Neural cell (in vitro differentiated cells): ENCODE measurements around the gene UROC1. TPM values are rescaled to one million over a fixed set of nuclear protein-coding genes. Genes with fewer than 3 reads are reported as not detected.

Source experiments
- H2AFZ ChIP-seq: fragments of 200-600, 300-800 bp; sonication (generic), shearing (Covaris generic); 2 replicates; pipeline ENCODE4 v1.6.0; 2014; ENCODE audit warnings: low read depth, mild to moderate bottlenecking, antibody characterized with exemption, low read length, moderate library complexity
- H3F3A ChIP-seq: fragments of 200-600 bp; shearing (Covaris generic); 2 replicates; pipeline ENCODE4 v1.6.1; 2016; ENCODE audit warnings: mild to moderate bottlenecking, moderate library complexity, mixed read lengths, antibody characterized with exemption, low read length; ENCODE audit not compliant: insufficient read depth, poor library complexity, severe bottlenecking
- H3K27ac ChIP-seq: fragments of 200-600, 300-800 bp; sonication (generic), shearing (Covaris generic); 2 replicates; pipeline ENCODE4 v1.5.1; 2014; ENCODE audit warnings: mild to moderate bottlenecking, low read length, moderate library complexity
- H3K27me3 ChIP-seq: fragments of 300-800, 200-600 bp; sonication (generic), shearing (Covaris generic); 2 replicates; pipeline ENCODE4 v1.6.0; 2014; ENCODE audit warnings: mild to moderate bottlenecking, low read depth, low read length, moderate library complexity; ENCODE audit not compliant: insufficient read depth
- H3K36me3 ChIP-seq: fragments of 300-800, 200-600 bp; sonication (generic), shearing (Covaris generic); 2 replicates; pipeline ENCODE4 v1.5.1; 2014; ENCODE audit warnings: mild to moderate bottlenecking, antibody characterized with exemption, low read length, moderate library complexity; ENCODE audit not compliant: insufficient read depth
- H3K4me2 ChIP-seq: fragments of 300-800, 200-600 bp; sonication (generic), shearing (Covaris generic); 2 replicates; pipeline ENCODE4 v1.6.0; 2014; ENCODE audit warnings: mild to moderate bottlenecking, low read length
- H3K4me3 ChIP-seq: fragments of 300-800, 200-600 bp; sonication (generic), shearing (Covaris generic); 2 replicates; pipeline ENCODE4 v1.5.1; 2014; ENCODE audit warnings: mild to moderate bottlenecking, low read length, moderate library complexity
- H3K79me2 ChIP-seq: fragments of 200-600 bp; shearing (Covaris generic); replicated peaks from 2 replicates; pipeline ENCODE4 v1.6.0; 2014; ENCODE audit warnings: mild to moderate bottlenecking, low read length, moderate library complexity; ENCODE audit not compliant: insufficient read depth
- H3K9ac ChIP-seq: fragments of 300-800, 200-600 bp; sonication (generic), shearing (Covaris generic); 2 replicates; pipeline ENCODE4 v1.6.1; 2016; ENCODE audit warnings: mild to moderate bottlenecking, low read length, mixed read lengths
- H3K9me2 ChIP-seq: fragments of 200-600 bp; shearing (Covaris generic); 2 replicates; pipeline ENCODE4 v1.6.1; 2016; ENCODE audit warnings: mild to moderate bottlenecking, low read length, mixed read lengths; ENCODE audit not compliant: insufficient read depth
- H3K9me3 ChIP-seq: fragments of 200-600, 300-800 bp; sonication (generic), shearing (Covaris generic); 2 replicates; pipeline ENCODE4 v1.6.1; 2016; ENCODE audit warnings: mild to moderate bottlenecking, mixed run types, low read length, moderate library complexity, mixed read lengths
- H4K20me1 ChIP-seq: fragments of 200-600 bp; shearing (Covaris generic); 2 replicates; pipeline ENCODE4 v1.6.1; 2016; ENCODE audit warnings: mild to moderate bottlenecking, mixed run types; ENCODE audit not compliant: insufficient read depth
- CTCF ChIP-seq: fragments of 450-650 bp; IDR thresholded peaks from 2 replicates; pipeline ENCODE4 v1.5.1; 2014; ENCODE audit warnings: antibody characterized with exemption, mild to moderate bottlenecking, moderate library complexity; ENCODE audit not compliant: poor library complexity, severe bottlenecking
- EP300 ChIP-seq: fragments of 450-650 bp; conservative IDR thresholded peaks from 2 replicates; pipeline ENCODE4 v1.6.1; 2014; ENCODE audit warnings: antibody characterized with exemption, mild to moderate bottlenecking, moderate library complexity; ENCODE audit not compliant: poor library complexity, severe bottlenecking
- EZH2 ChIP-seq: fragments of 200-600, 300-800 bp; shearing (Covaris generic), sonication (generic); IDR thresholded peaks from 2 replicates; pipeline ENCODE4 v1.6.1; 2014; ENCODE audit warnings: antibody characterized with exemption, low read length, borderline replicate concordance, mild to moderate bottlenecking; ENCODE audit not compliant: insufficient read depth, poor library complexity, severe bottlenecking
- MXI1 ChIP-seq: fragments of 450-650 bp; conservative IDR thresholded peaks from 2 replicates; pipeline ENCODE4 v1.6.1; 2014; ENCODE audit warnings: antibody characterized with exemption, mild to moderate bottlenecking; ENCODE audit not compliant: poor library complexity, severe bottlenecking
- POLR2AphosphoS5 ChIP-seq: IDR thresholded peaks from 2 replicates; pipeline ENCODE4 v1.6.1; 2012
- RAD21 ChIP-seq: fragments of 450-650 bp; conservative IDR thresholded peaks from 2 replicates; pipeline ENCODE4 v1.6.1; 2014; ENCODE audit warnings: antibody characterized with exemption, mild to moderate bottlenecking, moderate library complexity
- REST ChIP-seq: IDR thresholded peaks from 2 replicates; pipeline ENCODE4 v1.6.1; 2012; ENCODE audit warnings: borderline replicate concordance
- SMC3 ChIP-seq: fragments of 450-650 bp; conservative IDR thresholded peaks from 2 replicates; pipeline ENCODE4 v1.6.1; 2014; ENCODE audit warnings: antibody characterized with exemption, mild to moderate bottlenecking, moderate library complexity; ENCODE audit not compliant: poor library complexity
- TAF1 ChIP-seq: IDR thresholded peaks from 2 replicates; pipeline ENCODE4 v1.6.1; 2012; ENCODE audit warnings: low read depth
- polyA plus RNA-seq: library from polyadenylated mRNA; depleted of rRNA; stranded (reverse); fragments of >200 nt; gene quantifications from 2 replicates; pipeline ENCODE4 v1.2.3, GENCODE V29; 2014

UROC1 gene
- polyA plus RNA-seq, 1 donor from 2014 or later: not detected

- Histone ChIP-seq H3K9me2 (no peaks in the 10 kb centered on the region), H2AFZ (no peak overlapping the region), H3K4me3 (no peak overlapping the region), H3K9ac (no peak overlapping the region), H3F3A (no peaks in the 10 kb centered on the region), H3K27me3 (no peaks in the 10 kb centered on the region), H3K27ac (no peak overlapping the region), H3K4me2 (no peak overlapping the region), H3K9me3 (no peaks in the 10 kb centered on the region), H4K20me1 (no peaks in the 10 kb centered on the region), H3K36me3 (no peaks in the 10 kb centered on the region), H3K79me2 (no peaks in the 10 kb centered on the region)
- TF ChIP-seq REST: no peak
- TF ChIP-seq RAD21: no peak
- no peak for TF ChIP-seq EP300
- no peak for TF ChIP-seq MXI1
- no peak for TF ChIP-seq CTCF
- no peak for TF ChIP-seq EZH2
- TF ChIP-seq TAF1: no peak
- no peak for TF ChIP-seq POLR2AphosphoS5
- TF ChIP-seq SMC3: no peak
Observed at GRCh38 chr3:126550488-126551051, 33.0 kb upstream of the UROC1 start.

GRCh38 chr3:126549861-126550487 lies 32.4 kb upstream of the UROC1 start:
- no peak overlapping the region for H2AFZ ChIP-seq
- no peaks in the 10 kb centered on the region for H3K9me3 ChIP-seq
- no peaks in the 10 kb centered on the region for H3F3A ChIP-seq
- H3K9ac ChIP-seq: no peak overlapping the region
- H3K4me3 ChIP-seq: no peak overlapping the region
- H3K79me2 ChIP-seq: no peaks in the 10 kb centered on the region
- H3K27me3 ChIP-seq: no peaks in the 10 kb centered on the region
- H3K36me3 ChIP-seq: no peaks in the 10 kb centered on the region
- H4K20me1 ChIP-seq: no peaks in the 10 kb centered on the region
- H3K27ac ChIP-seq: no peak overlapping the region
- H3K9me2 ChIP-seq: no peaks in the 10 kb centered on the region
- H3K4me2 ChIP-seq: no peak overlapping the region
- TF ChIP-seq POLR2AphosphoS5 (no peak), RAD21 (no peak), MXI1 (no peak), EZH2 (no peak), EP300 (no peak), REST (no peak), CTCF (no peak), SMC3 (no peak)
